ENCODE data around the gene UBIAD1. TPM values are rescaled to one million over a fixed set of nuclear protein-coding genes. Genes with fewer than 3 reads are reported as not detected.

UBIAD1 gene
- total and polyA plus RNA-seq, 9 of the 15 experiments (the other 6 are each of a cell fraction or from before 2014, with no cell fraction given): 6.2 to 34.3 (median 22.3) TPM

DNA sequence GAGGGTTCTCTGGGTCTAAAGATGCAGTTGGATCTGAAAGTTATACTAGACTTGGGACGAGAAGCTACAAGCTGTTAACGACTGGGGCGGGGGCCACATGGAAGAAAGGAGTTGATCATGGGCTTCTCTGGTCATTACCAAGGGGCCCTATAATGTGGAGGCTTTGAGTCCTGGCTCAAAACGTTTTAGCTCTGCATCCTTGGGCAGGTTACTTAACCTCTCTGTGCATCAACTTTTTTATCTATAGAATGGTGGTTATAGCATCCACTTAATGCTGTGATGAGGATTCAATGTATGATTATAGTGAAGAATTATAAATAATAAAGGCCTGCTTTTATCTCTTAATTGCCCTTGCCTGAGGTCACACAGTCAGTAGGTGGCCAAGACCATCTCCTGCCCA, 53.1 kb downstream of the UBIAD1 start:
- H3K4me3 ChIP-seq: no peak overlapping the region
- ChIA-PET POLR2A (interaction anchor here (0.5 to 0.8 kb wide), 2 partner anchors 27 to 148 kb away, joined by 3 to 4 read pairs; no protein-coding TSS in a partner anchor), CTCF (ENCODE audit: low intra/inter-chr PET ratio) (no interaction called here)
- peaks cover 51 to 70% of the 10 kb centered on the region in 2 experiments for H3K27me3 ChIP-seq (ENCODE audit: control insufficient read depth in 2 of 2, insufficient read depth in 2 of 2, low read length in 2 of 2)
- no peak overlapping the region for H3K4me2 ChIP-seq (ENCODE audit: insufficient read depth, low read length)
- H4K20me1 ChIP-seq (replicated peaks; ENCODE audit: control insufficient read depth, insufficient read depth, low read length): peaks cover 18% of the 10 kb centered on the region
- no peaks in the 10 kb centered on the region for H3K79me2 ChIP-seq (ENCODE audit: control insufficient read depth, insufficient read depth, low read length)
- no peak overlapping the region for H2AFZ ChIP-seq (ENCODE audit: low read depth, low read length)
- in situ Hi-C loops (cut with MboI): no loop called here
- TF ChIP-seq ZFP36 (IDR thresholded peaks at IDR 0.05; ENCODE audit: low read depth, low read length, partially characterized antibody) (peak; percentile 63), CBX1 (IDR thresholded peaks at IDR 0.05; ENCODE audit: low read depth) (no peak), RBM25 (IDR thresholded peaks at IDR 0.05; ENCODE audit: low read depth, low read length, severe bottlenecking) (peak; percentile 58)
- H3K36me3 ChIP-seq (ENCODE audit: control insufficient read depth, insufficient read depth, low read length): no peaks in the 10 kb centered on the region
- no peak overlapping the region for H3K27ac ChIP-seq (ENCODE audit: extremely low read depth, low read depth, low read length)
- DNase-seq (ENCODE audit: extremely low read depth in 1 of 4, low spot score in 3 of 4) (no peak), FAIRE-seq (no peak), ATAC-seq (no peak)
- no peaks in the 10 kb centered on the region for H3K9me3 ChIP-seq (replicated peaks; ENCODE audit: control insufficient read depth, insufficient read depth, low read depth, low read length)
- H3K9me1 ChIP-seq (ENCODE audit: control insufficient read depth, insufficient read depth, low read length): no peaks in the 10 kb centered on the region
- no TSS peak for BruUV-seq (replicated peaks)
- peaks cover 0 to 5% of the 10 kb centered on the region in 2 experiments; a peak in 2 of 5 replicates for H3K4me1 ChIP-seq (replicated peaks in 1 of 2; ENCODE audit: control insufficient read depth in 2 of 2, insufficient read depth in 2 of 2, low read length in 2 of 2)
- WGBS (ENCODE audit: insufficient coverage, low coverage, missing lambda C conversion rate): 0% methylated on average over 4 of the region's 4 CpGs
- intact Hi-C loops (cut with micrococcal nuclease): no loop called here
- no peak overlapping the region for H3K9ac ChIP-seq (ENCODE audit: insufficient read depth in 1 of 2, low read depth in 2 of 2, low read length in 2 of 2)

DNA sequence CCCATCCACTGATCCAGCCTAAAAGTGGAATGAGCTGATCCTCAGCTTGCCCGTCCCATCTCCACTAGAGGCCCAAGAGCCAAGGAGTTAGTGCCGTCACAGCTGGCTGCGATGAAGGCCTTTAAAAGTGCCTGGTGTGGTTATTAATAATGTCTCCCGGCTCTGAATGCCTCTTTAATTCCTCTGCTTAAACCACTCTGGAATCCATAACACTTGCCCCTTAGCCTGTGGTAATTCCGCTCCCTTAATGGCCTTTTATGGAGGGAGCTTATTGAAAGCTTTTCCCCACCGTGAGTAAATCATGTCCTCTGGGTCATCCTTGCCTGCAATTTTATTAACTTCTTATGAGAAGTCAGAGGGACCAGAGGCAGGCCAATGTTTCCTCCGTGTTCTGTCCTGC, 55.4 kb downstream of the UBIAD1 start:
- Histone ChIP-seq H3K9ac (ENCODE audit: insufficient read depth in 1 of 2, low read depth in 2 of 2, low read length in 2 of 2) (no peak overlapping the region), H3K79me2 (ENCODE audit: control insufficient read depth, insufficient read depth, low read length) (no peaks in the 10 kb centered on the region), H3K27ac (ENCODE audit: extremely low read depth, low read depth, low read length) (no peak overlapping the region), H3K27me3 (ENCODE audit: control insufficient read depth in 2 of 2, insufficient read depth in 2 of 2, low read length in 2 of 2) (peaks cover 56 to 77% of the 10 kb centered on the region in 2 experiments), H3K4me3 (no peak overlapping the region), H3K4me1 (replicated peaks in 1 of 2; ENCODE audit: control insufficient read depth in 2 of 2, insufficient read depth in 2 of 2, low read length in 2 of 2) (no peaks in the 10 kb centered on the region; a peak in 1 of 5 replicates), H3K4me2 (ENCODE audit: insufficient read depth, low read length) (no peak overlapping the region), H3K9me3 (replicated peaks; ENCODE audit: control insufficient read depth, insufficient read depth, low read depth, low read length) (no peaks in the 10 kb centered on the region), H2AFZ (ENCODE audit: low read depth, low read length) (no peak overlapping the region), H3K36me3 (ENCODE audit: control insufficient read depth, insufficient read depth, low read length) (no peaks in the 10 kb centered on the region), H3K9me1 (ENCODE audit: control insufficient read depth, insufficient read depth, low read length) (no peaks in the 10 kb centered on the region), H4K20me1 (replicated peaks; ENCODE audit: control insufficient read depth, insufficient read depth, low read length) (peaks cover 21% of the 10 kb centered on the region)
- intact Hi-C loops (cut with micrococcal nuclease): no loop called here
- ChIA-PET POLR2A (no interaction called here), CTCF (ENCODE audit: low intra/inter-chr PET ratio) (no interaction called here)
- 5% methylated on average over 7 of the region's 7 CpGs for WGBS (ENCODE audit: insufficient coverage, low coverage, missing lambda C conversion rate)
- in situ Hi-C loops (cut with MboI): no loop called here
- no TSS peak for BruUV-seq (replicated peaks)
- FAIRE-seq (no peak), ATAC-seq (no peak), DNase-seq (ENCODE audit: extremely low read depth in 1 of 4, low spot score in 3 of 4) (no peak)
- TF ChIP-seq HNRNPK (IDR thresholded peaks at IDR 0.05; ENCODE audit: low read depth, low read length, poor library complexity, severe bottlenecking): no peak
- TF ChIP-seq, protein P1, sequence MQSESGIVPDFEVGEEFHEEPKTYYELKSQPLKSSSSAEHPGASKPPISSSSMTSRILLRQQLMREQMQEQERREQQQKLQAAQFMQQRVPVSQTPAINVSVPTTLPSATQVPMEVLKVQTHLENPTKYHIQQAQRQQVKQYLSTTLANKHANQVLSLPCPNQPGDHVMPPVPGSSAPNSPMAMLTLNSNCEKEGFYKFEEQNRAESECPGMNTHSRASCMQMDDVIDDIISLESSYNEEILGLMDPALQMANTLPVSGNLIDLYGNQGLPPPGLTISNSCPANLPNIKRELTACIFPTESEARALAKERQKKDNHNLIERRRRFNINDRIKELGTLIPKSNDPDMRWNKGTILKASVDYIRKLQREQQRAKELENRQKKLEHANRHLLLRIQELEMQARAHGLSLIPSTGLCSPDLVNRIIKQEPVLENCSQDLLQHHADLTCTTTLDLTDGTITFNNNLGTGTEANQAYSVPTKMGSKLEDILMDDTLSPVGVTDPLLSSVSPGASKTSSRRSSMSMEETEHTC (IDR thresholded peaks at IDR 0.05): no peak
- TF ChIP-seq, protein P2, sequence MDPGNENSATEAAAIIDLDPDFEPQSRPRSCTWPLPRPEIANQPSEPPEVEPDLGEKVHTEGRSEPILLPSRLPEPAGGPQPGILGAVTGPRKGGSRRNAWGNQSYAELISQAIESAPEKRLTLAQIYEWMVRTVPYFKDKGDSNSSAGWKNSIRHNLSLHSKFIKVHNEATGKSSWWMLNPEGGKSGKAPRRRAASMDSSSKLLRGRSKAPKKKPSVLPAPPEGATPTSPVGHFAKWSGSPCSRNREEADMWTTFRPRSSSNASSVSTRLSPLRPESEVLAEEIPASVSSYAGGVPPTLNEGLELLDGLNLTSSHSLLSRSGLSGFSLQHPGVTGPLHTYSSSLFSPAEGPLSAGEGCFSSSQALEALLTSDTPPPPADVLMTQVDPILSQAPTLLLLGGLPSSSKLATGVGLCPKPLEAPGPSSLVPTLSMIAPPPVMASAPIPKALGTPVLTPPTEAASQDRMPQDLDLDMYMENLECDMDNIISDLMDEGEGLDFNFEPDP (CRISPR knock-in tag; IDR thresholded peaks at IDR 0.05): no peak
- no peak for TF ChIP-seq CBFA2T2 (conservative IDR thresholded peaks at IDR 0.05)
- no peak for TF ChIP-seq SIN3A (IDR thresholded peaks at IDR 0.05; ENCODE audit: borderline replicate concordance in 2 of 2, control insufficient read depth in 1 of 2, low read depth in 2 of 2, low read length in 2 of 2)
- TF ChIP-seq, protein P3, sequence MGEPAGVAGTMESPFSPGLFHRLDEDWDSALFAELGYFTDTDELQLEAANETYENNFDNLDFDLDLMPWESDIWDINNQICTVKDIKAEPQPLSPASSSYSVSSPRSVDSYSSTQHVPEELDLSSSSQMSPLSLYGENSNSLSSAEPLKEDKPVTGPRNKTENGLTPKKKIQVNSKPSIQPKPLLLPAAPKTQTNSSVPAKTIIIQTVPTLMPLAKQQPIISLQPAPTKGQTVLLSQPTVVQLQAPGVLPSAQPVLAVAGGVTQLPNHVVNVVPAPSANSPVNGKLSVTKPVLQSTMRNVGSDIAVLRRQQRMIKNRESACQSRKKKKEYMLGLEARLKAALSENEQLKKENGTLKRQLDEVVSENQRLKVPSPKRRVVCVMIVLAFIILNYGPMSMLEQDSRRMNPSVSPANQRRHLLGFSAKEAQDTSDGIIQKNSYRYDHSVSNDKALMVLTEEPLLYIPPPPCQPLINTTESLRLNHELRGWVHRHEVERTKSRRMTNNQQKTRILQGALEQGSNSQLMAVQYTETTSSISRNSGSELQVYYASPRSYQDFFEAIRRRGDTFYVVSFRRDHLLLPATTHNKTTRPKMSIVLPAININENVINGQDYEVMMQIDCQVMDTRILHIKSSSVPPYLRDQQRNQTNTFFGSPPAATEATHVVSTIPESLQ (CRISPR knock-in tag; IDR thresholded peaks at IDR 0.05): no peak
- no peak for TF ChIP-seq COPS2 (conservative IDR thresholded peaks at IDR 0.05)
- TF ChIP-seq SRSF3 (IDR thresholded peaks at IDR 0.05; ENCODE audit: insufficient read depth, low read length): no peak
